T47D (cell line): ENCODE measurements around the gene GZMH.
"Not testable (repeated sequence)": the region's sequence is repeated elsewhere in the genome, so short reads cannot be mapped to it uniquely, and the experiment has no call there.

ENCODE experiments used
- DNase-seq, 2 experiments: peaks; one replicate each; pipeline versions ENCODE4 v3.0.0 to v3.0.0-alpha.2; 2011 to 2012; ENCODE audit warnings: low read depth in 1 of 2, low spot score in 1 of 2
- JUND ChIP-seq: IDR thresholded peaks from 2 replicates; pipeline ENCODE4 v1.6.1; 2012; ENCODE audit warnings: low read depth
- in situ Hi-C: cut with HindIII; loops from 2 replicates; pipeline ENCODE4 v1.10.0; 2016; ENCODE audit warnings: low sequenced_read_pairs, low pct_unique_long_range_greater_than_20kb

GZMH gene

GRCh38 chr14:24613241-24613640, 3.8 kb upstream of the GZMH start:
- no peak for TF ChIP-seq JUND
- DNase-seq, result no peak
- in situ Hi-C loops, result no loop called here

GRCh38 chr14:24612196-24612595, 2.7 kb upstream of the GZMH start:
- DNase-seq, result peak in 1 of 2 experiments; percentile 4
- in situ Hi-C loops, result no loop called here
- no peak for TF ChIP-seq JUND

- no peak for DNase-seq
- no peak for TF ChIP-seq JUND
- in situ Hi-C loops, result no loop called here
Measured at GRCh38 chr14:24607635-24608514, 1.6 kb downstream of the GZMH start.

DNA sequence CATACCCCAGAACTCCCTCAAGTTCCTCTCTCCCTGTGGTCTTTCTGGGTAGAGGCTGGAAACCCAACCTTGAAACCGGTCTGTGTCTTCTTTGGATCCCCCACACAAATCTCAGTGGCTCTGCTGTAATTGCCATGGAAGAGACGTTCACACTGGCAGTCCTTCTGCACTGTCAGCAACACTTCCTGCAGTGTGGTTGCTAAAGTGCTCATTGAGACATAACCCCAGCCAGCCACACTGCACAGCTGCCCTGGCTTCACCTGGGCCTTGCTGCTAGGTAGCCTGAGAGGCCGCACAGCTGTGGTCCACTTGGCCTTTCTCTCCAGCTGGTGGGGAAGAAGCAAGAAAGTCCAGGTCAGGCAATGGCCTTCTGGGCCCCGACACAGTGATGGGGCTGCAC, 2.4 kb downstream of the GZMH start:
- in situ Hi-C loops, result no loop called here
- TF ChIP-seq JUND, result no peak
- no peak for DNase-seq

- in situ Hi-C loops, result no loop called here
- DNase-seq, result no peak
- TF ChIP-seq JUND, result no peak
Measured at GRCh38 chr14:24606297-24606696, 3.2 kb downstream of the GZMH start.

DNA sequence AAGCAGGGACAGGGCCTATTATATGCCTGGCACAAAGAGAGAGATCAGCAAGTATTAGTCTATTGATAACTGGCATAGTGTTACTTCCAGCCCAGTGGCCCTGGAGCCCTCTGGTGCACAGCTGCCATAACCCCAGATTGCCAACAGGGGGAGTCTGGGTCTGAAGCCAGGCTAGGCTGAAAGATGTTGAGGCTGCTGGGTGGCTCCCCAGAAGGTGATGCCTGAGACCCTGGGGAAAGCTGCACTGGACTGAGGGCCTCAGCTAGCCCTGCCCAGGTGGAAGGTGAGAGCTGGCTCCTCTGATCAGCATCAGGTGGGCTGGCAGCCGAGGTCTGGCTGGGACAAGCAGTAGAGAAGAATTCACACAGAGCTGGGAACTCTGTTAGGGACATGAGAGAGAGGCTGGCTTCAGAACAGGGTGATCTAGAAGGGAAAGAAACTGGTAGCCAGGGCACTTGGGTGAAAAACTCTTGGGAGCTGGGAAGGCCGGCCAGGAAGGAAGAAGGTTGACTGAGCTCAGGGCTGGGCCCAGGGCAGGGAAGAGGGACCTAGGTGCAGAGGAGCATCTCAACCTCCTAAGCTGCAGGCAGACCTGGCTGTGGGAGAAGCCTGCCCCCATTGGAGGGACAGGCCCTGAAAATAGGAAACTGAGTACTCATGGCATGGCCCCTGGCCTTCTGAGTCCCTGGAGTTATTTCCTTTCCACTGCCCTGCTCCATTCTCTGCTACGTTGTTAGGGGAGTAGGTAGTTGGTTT, 3.9 kb downstream of the GZMH start:
- in situ Hi-C loops, result no loop called here
- no peak for TF ChIP-seq JUND
- DNase-seq, result peak in 1 of 2 experiments; percentile 20

- no peak for TF ChIP-seq JUND
- DNase-seq, result no peak
- in situ Hi-C loops, result no loop called here
Measured at GRCh38 chr14:24597403-24597802, 12.1 kb downstream of the GZMH start.

DNA sequence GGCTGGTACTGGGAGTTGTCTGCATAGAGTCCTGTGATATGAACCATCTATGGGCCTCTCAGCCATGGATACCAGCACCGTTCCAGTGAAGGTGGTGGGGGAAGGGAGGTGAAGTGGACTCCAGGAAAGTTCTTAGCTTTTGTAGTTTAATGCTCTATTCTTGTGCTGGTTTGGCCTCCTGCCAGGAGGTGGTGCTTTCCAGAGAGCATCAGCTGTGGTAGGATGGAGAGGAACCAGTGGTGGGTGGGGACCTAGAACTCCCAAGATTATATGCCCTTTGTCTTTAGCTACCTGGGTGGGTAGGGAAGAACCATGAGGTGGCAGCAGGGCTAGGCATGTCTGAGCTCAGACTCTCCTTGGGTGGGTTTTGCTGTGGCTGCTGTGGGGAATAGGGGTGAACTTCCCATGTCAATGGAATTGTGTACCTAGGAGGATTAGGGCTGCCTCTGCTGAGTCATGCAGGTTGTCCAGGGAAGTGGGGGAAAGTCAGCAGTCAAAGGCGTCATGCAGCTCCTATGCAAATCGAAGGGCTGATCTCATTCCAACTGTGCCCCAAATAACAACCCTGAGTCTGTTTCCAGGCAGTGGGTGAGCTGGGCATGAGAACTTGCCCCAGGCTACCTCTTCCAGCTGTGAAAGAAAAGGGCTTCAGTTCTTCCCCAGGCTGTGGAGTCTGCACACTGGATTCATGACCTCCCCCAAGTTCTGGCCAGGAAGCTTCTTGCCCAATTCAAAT, 14.2 kb downstream of the GZMH start:
- TF ChIP-seq JUND, result no peak
- in situ Hi-C loops, result no loop called here
- no peak for DNase-seq

DNA sequence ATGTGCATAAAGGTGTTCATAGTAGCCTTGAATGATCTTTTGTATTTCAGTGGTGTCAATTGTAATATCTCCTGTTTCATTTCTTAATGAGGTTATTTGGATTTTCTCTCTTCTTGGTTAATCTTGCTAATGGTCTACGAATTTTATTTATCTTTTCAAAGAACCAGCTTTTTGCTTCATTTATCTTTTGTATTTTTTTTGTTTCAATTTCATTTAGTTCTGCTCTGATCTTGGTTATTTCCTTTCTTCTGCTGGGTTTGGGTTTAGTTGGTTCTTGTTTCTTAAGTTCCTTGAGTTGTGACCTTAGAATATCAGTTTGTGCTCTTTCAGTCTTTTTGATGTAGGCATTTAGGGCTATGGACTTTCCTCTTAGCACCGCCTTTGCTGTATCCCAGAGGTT, 18.5 kb downstream of the GZMH start:
- DNase-seq, in situ Hi-C loops: not testable (repeated sequence)

GRCh38 chr14:24584402-24584801, 25.1 kb downstream of the GZMH start:
- DNase-seq, in situ Hi-C loops: not testable (repeated sequence)

DNA sequence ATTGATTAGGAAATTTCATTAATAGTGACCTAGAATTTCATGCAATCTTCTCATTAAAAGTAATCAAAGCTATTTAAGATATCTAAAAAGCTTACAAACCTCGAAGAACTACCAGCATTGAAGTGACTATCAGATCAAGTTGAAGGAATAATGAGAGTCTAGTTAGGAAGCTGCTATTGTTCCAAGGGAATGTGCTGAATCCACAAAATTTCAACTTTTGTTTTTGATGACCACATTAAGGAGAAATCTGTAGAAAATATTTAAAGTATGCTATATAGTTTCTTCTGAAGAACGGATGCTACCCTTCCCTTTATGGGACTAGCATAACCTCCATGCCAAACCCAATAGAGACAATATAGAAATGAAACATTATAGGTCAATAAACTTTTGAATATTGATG, 30.9 kb downstream of the GZMH start:
- no peak for TF ChIP-seq JUND

DNA sequence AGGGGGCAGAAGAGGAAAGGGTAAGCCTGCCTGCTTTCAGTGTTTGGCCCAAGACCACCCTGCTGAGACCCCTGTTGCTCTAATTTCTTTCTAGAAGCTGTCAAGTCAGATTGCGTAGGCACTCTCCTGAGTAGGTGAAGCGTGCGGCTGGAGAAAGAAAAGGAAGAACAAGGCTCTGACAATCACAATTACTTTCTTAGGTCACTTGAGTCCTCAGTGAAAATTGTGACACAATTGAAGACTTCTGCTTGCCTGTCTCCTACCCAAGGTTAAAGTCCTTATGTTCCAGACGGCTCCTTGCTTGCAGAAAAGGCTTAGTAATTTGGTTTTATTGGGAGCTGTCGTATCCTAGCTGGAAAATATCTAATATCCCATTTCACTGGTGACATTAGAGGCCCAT, 32.7 kb downstream of the GZMH start:
- TF ChIP-seq JUND, result no peak
- in situ Hi-C loops, result no loop called here
- no peak for DNase-seq

More for the DNA sequence above, 30.9 kb downstream of the GZMH start:
- in situ Hi-C loops, result no loop called here
- no peak for DNase-seq

DNA sequence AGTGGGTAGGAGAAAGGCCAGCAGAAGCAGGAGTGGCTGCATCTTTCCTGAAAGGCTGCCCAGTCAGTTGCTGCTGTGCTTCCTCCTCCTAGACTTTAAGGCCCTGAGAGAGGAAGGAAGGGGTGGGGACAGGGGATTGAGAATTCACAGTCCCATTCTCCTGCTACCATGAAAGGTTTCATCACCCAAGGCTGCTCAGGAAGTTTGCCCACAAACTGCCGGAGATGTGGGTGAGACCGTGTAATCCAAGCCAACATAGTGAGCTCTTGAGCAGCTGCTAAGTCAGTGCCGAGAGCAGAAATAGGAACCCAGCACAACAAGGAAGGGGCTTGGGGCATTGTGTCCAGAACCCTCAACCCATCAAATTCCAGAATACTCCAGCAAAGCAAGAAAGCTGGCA, 33.3 kb downstream of the GZMH start, which contains the start of gene CTSG:
Gene CTSG, minus strand, starts transcription at position 69 of the 400 bp plus-strand sequence. Its CDS starts 27 bp downstream, at position 42.
- in situ Hi-C loops, result no loop called here
- DNase-seq, result no peak
- no peak for TF ChIP-seq JUND
